Measurements from ENCODE around the gene DHX57.
"Not testable (repeated sequence)": the region's sequence is repeated elsewhere in the genome, so short reads cannot be mapped to it uniquely, and the experiment has no call there.

DHX57 gene

GRCh38 chr2:38866773-38867443 lies 8.8 kb downstream of the DHX57 start:
- no peak for DNase-seq (ENCODE audit: low read depth in 2 of 2, low spot score in 1 of 2)

DNA sequence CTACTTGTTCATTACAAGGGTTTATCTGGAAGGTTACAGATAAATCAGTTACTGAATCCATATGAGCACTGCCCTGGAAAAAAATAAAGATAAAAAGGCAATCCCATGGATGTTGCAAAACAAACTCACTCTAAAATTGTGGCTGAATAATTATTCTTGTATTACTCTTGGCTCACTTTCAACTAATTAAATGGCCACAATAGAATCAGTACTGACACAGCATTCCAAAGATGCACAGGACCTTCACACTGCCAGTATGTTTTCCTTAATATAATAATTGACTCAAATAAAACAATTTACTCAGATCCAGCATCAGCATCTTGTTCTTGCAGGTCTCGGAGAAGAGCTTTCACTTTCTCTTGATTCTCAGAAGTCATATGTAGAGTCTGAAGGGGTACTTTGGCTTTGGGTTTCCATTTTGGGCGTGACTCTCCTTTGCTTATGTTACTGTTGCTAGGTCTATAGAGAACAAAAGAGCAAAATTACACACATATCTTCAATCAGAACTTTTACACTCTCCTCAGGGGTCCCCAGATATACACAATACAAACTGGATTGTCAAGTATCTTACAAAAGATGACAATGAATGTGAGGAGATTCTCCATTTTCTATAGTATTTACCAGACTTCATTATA lies 12.6 kb downstream of the DHX57 start:
- DNase-seq (ENCODE audit: low read depth in 2 of 2, low spot score in 1 of 2), result no peak

DNA sequence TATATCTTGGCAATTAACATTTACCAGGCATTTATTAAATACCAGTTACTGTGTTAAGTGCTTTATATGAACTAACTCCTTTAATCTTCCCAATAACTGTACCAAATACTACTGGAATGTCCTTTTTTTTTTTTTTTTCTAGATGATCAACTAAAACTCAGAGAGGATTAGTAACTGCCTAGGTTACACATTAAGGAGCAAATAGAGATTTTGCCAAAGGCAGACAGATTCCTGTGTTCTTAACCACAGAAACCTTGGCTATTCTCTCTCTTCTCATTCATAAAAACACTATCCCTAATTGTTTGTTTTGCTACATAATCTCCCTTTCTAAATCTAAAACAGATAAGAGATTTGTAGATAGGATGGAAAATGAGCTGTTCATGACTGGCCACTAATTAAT lies 13.3 kb downstream of the DHX57 start:
- DNase-seq (ENCODE audit: low read depth in 2 of 2, low spot score in 1 of 2), result no peak

GRCh38 chr2:38856165-38856564 lies 19.6 kb downstream of the DHX57 start:
- DNase-seq (ENCODE audit: low read depth in 2 of 2, low spot score in 1 of 2), result no peak

- no peak for DNase-seq (ENCODE audit: low read depth in 2 of 2, low spot score in 1 of 2)
These were observed 25.7 kb downstream of the DHX57 start for GRCh38 chr2:38850045-38850444.

GRCh38 chr2:38836791-38837190 lies 38.9 kb downstream of the DHX57 start:
- no peak for DNase-seq (ENCODE audit: low read depth in 2 of 2, low spot score in 1 of 2)

- DNase-seq (ENCODE audit: low read depth in 2 of 2, low spot score in 1 of 2), result no peak
These were observed 39.7 kb downstream of the DHX57 start for GRCh38 chr2:38835990-38836389.

DNA sequence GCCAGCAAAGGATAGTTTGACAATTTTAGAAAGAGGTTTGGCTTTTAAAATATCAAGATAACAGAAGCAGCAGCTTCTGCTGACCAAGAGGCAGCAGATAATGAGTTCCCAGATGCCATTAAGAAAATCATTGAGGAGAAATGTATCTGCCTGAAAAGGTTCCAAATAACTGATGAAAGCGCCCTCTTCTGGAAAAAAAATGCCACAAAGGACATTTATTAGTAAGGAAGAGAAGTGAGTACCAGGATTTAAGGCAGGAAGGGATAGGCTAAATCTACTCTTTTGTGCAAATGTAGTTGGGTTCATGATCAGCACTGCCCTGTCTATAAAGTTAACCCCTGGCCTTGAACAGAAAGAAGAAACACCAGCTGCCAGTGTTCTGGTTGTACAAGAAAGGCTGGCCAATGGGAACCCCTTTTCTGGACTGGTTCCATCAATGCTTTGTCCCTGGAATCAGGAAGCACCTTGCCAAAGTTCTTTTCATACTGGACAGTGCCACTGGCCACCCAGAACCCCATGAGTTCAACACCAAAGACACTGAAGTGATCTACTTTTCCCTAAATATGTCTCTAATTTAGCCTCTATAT lies 40.6 kb downstream of the DHX57 start:
- DNase-seq (ENCODE audit: low read depth in 2 of 2, low spot score in 1 of 2), result no peak

- no peak for DNase-seq (ENCODE audit: low read depth in 2 of 2, low spot score in 1 of 2)
These were observed 45.1 kb downstream of the DHX57 start for GRCh38 chr2:38830526-38831159.

DNA sequence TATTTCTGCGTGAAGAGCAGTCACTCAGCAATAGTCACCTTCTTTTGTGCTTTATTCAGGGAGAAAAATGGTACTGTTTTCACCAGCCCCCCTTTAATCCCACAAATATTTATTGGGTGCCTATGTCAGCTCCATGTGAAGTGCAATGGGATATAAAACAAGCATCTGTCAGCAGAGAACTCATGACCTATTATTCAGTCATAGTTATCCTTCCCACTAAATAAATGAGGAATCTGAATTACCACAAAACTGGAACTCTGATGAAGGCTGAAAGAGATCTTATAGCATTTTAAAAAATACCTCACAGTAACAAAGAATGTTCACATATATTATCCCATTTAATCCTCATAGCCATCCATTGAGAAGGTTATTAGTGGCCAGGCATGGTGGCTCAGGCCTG lies 45.8 kb downstream of the DHX57 start:
- DNase-seq (ENCODE audit: low read depth in 2 of 2, low spot score in 1 of 2), result no peak

- DNase-seq (ENCODE audit: low read depth in 2 of 2, low spot score in 1 of 2), result no peak
These were observed 47.3 kb downstream of the DHX57 start for GRCh38 chr2:38828460-38828859.

- DNase-seq (ENCODE audit: low read depth in 2 of 2, low spot score in 1 of 2), result not testable (repeated sequence)
These were observed 48.1 kb downstream of the DHX57 start for GRCh38 chr2:38827539-38828145.

DNA sequence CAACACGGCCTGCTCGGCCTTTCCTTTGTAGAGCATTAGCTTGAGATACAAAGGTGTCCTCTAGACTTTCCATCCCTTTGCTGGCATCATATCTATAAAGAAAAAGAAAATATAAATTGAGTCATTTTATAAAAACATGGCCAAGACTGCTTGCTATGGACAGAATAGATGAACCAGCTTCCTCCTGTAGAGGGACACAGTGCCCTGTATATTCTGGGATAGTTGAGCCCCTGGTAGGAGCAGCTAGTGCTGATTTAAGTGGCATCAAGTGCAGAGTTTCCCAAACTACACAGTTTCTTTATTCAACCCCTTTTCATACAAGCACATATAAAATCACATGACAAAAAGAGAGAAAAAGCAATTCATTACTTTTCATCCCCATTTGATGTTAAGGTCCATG lies 49.8 kb downstream of the DHX57 start:
- DNase-seq (ENCODE audit: low read depth in 2 of 2, low spot score in 1 of 2), result no peak

- DNase-seq (ENCODE audit: low read depth in 2 of 2, low spot score in 1 of 2), result no peak
These were observed 50.8 kb downstream of the DHX57 start for GRCh38 chr2:38824906-38825305.

DNA sequence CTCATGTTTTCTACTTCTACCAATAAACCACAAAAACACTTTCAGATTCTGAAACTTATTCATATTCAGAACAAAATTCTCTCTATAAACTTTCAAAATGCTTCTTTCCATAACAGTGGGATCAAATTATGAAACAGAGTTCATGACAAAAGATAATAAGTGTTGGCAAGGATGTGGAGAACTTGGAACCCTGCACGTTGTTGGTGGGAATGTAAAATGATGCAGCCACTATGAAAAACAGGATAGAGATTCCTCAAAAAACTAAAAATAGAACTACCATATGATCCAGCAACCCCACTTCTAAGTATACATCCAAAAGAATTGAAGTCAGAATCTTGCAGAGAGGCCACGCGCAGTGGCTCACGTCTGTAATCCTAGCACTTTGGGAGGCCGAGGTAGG lies 52.3 kb downstream of the DHX57 start:
- no peak for DNase-seq (ENCODE audit: low read depth in 2 of 2, low spot score in 1 of 2)

DNA sequence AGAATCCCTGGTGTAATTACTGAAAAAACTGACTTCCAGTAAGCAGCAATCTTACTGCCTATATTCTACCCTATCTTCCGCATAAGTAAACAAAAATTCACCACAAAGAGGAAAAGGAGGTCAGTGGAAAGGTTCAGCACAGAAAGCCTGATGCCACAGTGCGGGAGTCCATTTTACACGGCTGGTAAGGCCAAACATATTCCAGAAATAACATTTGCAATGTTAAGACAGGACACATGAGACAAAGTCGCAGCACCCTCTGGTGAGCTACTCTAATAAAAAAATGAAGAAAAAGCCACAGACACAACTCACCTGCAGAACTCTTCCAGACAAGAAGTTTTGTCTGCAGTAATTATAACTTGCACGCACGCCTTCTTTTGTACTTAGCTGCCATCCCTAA lies 57.2 kb downstream of the DHX57 start:
- no peak for DNase-seq (ENCODE audit: low read depth in 2 of 2, low spot score in 1 of 2)

GRCh38 chr2:38815936-38816335 lies 59.8 kb downstream of the DHX57 start:
- no peak for DNase-seq (ENCODE audit: low read depth in 2 of 2, low spot score in 1 of 2)

GRCh38 chr2:38810488-38810887 lies 65.2 kb downstream of the DHX57 start:
- no peak for DNase-seq (ENCODE audit: low read depth in 2 of 2, low spot score in 1 of 2)

GRCh38 chr2:38808677-38809076 lies 67.1 kb downstream of the DHX57 start:
- DNase-seq (ENCODE audit: low read depth in 2 of 2, low spot score in 1 of 2), result no peak

- no peak for DNase-seq (ENCODE audit: low read depth in 2 of 2, low spot score in 1 of 2)
These were observed 69.0 kb downstream of the DHX57 start for GRCh38 chr2:38806733-38807059.

DNA sequence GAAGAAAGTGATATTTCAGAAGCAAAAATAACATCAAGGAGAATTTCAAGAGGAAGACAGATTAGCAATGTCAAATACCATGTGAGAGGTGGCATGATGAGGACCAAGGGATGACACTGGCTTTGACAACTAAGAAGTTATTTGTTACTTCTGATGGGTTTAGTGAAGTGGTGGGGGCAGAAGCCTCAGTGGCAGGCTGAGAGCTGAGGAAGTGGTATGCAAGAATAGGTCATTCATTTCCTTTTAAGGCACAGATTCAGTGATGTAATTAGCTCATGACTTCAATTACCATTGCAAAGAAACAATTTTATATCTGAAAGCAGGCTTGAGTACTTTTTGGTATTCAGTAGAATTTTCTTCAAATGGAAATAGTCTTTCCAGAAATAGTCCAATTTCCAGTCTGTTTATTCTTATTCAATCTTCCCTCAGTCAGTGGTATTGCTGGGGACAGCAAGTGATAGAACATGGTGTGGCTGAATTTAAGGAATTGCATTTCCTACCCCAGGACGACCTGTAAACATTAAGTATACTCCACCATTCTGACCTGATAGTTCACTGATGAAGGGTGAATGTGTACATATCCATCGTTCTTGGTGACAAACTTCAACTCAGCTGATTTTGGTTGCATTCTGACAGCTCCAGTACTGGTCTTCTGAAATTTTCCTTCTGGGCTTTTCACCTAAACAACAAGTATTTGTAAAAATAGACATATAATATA lies 69.6 kb downstream of the DHX57 start:
- no peak for DNase-seq (ENCODE audit: low read depth in 2 of 2, low spot score in 1 of 2)
